ENCODE measurements around the gene SULT1A4.
"Not testable (repeated sequence)": the region's sequence is repeated elsewhere in the genome, so short reads cannot be mapped to it uniquely, and the experiment has no call there.

The SULT1A4 gene

DNA sequence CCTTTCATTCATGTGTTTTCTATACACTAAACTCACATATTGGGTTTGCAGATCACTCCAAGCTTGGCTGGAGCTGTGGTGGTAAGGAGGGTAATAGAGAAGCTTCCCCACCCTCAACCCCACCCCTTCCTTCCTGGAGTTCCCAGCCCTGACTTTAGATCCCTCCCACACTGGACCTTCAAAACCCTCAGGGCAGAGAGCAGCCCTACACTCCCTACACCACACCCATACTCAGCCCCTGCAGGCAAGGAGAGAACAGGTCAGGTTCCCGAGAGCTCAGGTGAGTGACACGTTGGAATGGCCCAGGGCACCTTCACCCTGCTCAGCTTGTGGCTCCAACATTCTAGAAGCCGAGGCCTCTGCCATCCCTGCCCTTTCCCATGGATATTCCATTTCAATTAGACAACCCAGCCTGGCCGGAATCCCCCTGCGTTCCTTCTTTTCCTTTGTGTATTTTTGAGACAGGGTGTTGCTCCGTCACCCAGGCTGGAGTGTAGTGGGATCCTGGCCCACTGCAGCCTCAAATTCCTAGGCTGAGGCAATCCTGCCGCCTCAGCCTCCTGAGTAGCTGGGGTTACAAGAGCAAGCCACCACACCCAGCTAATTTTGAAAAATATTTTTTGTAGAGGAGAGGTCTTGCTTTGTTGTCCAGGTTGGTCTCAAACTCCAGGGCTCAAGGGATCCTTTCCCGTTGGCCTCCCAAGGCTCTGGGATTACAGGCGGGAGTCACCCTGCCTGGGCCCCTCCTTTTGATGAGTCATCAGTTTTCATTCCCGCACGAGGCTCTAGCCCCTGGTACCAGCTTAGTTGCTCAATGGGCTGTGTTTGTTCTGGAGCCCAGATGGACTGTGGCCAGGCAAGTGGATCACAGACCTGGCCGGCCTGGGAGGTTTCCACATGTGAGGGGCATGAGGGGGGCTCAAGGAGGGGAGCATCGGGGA lies at the start of gene SULT1A4:
Gene SULT1A4 (plus strand): TSS at position 208 of the 941 bp plus-strand sequence. CDS start 1,473 bp downstream, outside the sequence.
- H3K4me3 ChIP-seq (ENCODE audit: low read depth, low read length): not testable (repeated sequence)

DNA sequence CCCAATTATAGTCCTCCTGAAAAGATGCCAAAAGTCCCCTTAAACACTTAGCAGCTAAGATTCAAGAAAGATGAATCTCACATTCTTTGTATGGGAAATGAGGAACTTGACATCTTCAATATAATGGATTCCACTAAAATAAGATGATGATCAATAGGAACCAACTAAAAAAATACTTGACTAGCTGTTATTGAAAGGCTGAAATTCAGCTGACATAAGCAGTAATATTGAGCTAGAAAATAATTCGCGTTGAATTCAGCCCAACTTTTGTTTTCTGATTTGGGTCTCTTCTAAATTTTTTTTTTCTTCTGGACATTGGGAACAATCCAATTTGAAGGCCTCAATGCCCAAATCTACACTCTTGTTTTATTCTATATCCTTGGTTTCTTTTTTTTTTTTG lies 36.1 kb upstream of the SULT1A4 start:
- H3K4me3 ChIP-seq (ENCODE audit: low read depth, low read length): not testable (repeated sequence)

DNA sequence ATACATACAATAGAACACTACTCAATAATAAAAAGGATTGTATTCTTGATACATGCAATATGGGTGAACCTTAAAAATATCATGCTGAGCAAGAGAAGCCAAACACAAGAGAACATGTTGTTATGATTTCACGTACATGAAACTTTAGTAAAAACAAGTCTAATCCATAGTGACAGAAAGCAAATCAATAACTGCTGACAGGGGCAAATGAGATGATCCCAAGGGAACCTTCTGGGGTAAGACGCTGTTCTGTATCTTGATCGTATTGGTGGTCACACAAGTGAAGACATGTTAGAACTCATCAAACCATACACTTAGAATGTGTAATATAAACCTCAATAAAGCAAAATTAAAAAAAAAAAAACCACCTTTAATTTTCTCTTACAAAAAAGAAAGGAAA lies 34.3 kb upstream of the SULT1A4 start:
- not testable (repeated sequence) for H3K4me3 ChIP-seq (ENCODE audit: low read depth, low read length)

DNA sequence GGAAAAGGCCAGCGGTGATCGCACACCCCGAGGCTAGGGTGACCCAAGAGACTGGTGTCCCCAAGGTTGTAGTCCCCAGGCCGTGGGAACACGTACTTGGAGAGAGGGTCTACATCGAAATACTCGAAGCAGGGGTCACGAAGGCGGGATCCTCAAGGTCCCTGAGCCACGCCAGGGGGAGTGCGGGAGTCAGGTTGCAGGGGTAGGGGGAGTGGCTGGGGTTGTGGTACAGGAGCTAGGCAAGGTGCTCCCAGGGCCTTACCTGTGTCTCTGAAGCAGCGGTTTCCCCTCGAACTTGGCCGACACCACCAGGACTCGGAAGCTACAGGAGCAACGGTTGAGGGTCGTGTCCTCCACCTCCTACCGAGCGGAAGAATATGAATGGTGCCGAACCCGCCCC lies 6.0 kb upstream of the SULT1A4 start:
- H3K4me3 ChIP-seq (ENCODE audit: low read depth, low read length): not testable (repeated sequence)

DNA sequence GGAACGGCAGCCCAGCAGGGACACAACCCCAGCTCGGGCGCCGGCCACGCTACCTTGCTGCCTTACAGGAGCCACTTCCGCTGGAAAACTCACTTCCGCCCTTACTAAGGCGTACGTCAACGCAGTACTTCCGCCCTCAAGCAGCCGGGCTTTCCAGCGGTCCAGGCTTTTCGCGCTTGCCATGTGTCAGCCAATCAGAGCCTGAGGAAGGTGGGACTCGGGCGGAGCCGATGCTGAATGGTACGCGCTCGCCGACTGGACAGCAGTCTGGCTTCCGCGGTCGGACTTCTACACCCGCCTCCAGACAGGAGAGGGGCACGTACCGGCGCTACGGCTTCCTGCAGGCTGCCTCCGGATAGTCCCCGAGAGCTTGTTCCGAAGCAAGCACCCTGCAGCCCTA lies 5.4 kb upstream of the SULT1A4 start, which contains the start of the genes BOLA2 and SLX1B:
Gene BOLA2 (minus strand): TSS at position 83 of the 400 bp plus-strand sequence. CDS start 98 bp downstream, outside the sequence.
Gene SLX1B (plus strand): TSS at position 265 of the 400 bp plus-strand sequence.
- not testable (repeated sequence) for H3K4me3 ChIP-seq (ENCODE audit: low read depth, low read length)

DNA sequence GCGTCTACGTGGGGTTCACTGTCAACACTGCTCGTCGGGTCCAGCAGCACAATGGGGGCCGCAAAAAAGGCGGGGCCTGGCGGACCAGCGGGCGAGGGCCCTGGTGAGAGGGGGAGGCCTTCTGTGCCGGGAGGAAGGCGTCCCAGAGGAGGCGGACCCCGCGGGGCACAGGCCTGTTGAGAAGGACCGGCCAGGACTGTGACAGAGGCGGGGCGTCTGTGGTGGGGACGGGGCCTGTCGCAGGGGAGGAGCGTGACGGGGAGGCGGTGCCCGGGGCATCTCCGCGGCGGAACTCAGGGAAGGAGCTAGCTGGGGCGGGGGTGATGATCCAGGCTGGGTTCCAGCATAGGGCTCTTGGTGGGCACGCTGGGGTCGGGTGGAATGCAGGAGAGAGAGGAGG lies 4.9 kb upstream of the SULT1A4 start:
- H3K4me3 ChIP-seq (ENCODE audit: low read depth, low read length): not testable (repeated sequence)

DNA sequence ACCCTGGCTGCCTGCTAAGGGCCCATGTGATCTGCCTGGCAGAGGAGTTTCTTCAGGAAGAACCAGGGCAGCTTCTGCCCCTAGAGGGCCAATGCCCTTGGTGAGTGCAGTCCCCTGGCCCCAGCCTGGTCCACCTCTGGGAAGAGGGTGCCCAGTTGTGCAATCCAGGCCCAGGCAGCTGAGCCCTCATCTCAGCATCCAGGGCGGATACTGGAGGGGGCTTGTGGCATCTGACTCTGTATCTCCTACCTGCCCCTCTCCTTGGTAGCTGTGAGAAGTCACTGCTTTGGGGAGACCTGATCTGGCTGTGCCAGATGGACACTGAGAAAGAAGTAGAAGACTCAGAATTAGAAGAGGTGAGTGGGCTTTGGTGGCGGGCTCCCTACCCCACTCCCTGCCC lies 2.1 kb upstream of the SULT1A4 start:
- H3K4me3 ChIP-seq (ENCODE audit: low read depth, low read length): not testable (repeated sequence)

DNA sequence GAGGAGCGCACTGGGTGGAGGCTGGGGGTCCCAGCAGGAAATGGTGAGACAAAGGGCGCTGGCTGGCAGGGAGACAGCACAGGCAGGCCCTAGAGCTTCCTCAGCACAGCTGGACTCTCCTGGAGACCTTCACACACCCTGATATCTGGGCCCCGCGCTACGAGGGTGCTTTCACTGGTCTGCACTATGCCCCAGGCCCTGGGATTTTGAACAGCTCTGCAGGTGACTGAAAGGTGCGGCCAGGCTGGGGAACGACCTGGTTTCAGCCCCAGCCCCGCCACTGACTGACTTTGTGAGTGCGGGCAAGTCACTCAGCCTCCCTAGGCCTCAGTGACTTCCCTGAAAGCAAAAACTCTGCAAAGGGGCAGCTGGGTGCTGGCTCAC lies 926 bp downstream of the SULT1A4 start:
- not testable (repeated sequence) for H3K4me3 ChIP-seq (ENCODE audit: low read depth, low read length)

DNA sequence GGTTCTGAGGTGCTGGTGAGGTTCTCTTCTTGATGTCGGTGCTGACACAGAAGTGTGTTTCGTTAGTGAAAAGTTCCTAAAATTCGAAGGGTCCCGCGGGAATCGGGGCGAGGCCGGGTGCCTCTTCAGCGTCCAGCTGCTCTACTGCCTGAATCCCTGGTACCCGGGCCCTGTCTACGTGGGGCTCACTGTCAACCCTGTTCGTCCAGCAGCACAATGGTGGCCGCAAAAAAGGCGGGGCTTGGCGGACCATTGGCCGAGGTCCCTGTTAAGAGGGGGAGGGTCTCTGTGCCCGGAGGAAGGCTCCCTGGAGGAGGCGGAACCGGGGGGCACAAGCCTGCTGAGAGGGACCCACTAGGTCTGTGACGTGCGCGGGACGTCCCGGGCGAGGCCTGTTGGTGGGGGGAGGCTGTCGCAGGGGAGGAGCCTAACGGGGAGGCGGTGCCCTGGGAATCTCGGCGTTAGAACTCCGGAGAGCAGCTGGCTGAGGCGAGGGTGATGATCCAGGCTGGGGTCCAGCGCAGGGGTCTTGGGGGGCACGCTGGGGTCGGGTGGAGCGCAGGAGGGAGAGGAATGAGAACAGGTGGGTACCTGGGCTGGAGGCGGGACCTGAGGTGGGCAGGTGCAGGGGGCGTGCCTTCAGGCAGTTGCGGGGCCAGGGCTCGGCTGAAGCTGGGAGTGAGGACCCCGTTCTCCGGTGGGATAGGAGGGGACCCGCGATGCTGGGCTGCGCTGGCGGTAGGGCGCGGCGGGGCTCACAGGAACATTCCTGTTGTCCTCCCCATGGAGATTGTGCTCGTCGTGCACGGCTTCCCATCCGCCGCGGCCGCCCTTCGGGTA lies 6.5 kb downstream of the SULT1A4 start:
- H3K4me3 ChIP-seq (ENCODE audit: low read depth, low read length): not testable (repeated sequence)

DNA sequence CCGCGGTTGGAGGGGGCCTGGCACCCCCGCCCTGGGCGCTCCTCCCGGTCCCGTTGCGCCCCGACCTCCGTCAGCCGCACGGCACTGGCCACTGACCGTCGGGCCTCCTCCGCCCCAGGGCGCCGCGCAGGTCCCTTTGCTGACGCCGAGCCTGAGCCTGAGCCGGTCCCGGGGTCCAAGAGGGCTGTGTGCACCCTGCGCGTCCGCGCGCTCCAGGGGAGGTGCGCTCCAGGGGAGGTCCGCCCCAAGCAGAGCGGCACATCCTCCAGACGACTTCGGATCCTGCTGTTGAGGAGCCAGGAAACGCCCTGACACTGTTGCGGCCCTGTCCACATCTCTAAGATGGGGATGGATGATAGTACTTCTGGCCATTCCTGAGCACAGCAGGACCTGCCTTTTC lies 7.2 kb downstream of the SULT1A4 start:
- not testable (repeated sequence) for H3K4me3 ChIP-seq (ENCODE audit: low read depth, low read length)

DNA sequence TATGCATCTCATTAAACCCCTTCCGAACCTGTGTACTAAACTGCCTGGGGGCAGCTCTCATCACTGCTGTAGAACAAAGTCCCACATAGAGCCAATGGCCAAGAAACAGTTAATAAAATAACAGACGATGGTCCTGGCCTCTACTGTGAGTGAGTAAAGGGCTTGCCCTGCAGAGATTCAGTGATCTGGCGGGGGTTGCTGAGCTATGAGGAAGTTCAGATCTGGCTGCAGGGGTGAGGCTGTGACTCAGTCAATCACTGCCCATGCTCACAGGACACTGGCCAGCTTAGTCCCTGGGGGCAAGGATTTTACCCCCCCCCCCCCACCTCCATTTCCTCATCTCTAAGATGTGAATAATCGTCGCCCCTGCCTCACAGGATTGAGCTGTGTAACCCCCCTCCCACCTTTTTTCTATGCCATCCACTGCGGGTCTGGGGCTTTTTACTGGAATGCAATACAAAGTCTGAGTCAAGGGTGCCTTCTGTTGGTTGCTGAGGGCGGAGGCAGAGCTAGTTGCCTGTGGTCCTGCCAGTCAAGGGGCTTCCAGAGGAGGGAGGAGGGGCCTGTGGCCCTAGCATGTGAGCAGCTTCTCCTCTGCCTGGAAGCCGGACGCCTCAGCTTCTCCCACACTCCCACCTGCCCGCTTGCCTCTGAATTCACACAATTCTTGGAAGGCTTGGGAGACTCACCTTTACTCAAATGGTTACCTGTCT lies 8.1 kb downstream of the SULT1A4 start:
- not testable (repeated sequence) for H3K4me3 ChIP-seq (ENCODE audit: low read depth, low read length)

DNA sequence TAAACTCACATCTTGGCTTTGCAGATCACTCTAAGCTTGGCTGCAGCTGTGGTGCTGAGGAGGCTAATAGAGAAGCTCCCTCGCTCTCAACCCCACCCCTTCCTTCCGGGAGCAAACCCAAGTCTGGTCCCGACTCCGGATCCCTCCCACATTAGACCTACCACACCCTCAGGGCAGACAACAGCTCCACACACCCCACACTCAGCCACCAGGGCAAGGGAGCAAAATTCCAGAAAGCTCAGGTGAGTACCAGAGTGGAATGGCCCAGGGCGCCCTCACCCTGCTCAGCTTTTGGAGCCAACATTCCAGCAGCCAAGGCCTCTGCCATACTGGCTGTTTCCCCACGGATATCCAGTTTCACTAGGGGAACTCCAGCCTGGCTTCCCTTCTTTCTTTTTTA lies 9.9 kb downstream of the SULT1A4 start:
- not testable (repeated sequence) for H3K4me3 ChIP-seq (ENCODE audit: low read depth, low read length)

DNA sequence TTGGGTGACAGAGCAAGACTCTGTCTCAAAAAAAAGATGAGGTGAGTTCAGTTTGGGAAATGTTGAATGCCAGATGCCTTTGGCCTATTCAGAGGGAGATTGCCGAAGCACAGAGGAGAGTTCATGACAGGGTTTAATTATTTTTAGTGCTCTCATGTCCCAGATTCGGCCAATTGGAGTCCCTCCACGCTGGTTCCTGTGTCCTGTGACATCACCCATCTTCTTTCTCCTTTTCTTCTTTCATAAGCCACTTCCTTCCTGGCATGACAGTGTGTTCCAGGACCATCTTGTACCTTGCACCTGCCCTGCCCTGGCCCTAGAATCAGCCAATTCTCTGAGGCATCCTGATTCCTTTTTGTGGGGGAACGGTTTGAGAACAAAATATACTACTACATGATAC lies 12.4 kb downstream of the SULT1A4 start:
- not testable (repeated sequence) for H3K4me3 ChIP-seq (ENCODE audit: low read depth, low read length)

DNA sequence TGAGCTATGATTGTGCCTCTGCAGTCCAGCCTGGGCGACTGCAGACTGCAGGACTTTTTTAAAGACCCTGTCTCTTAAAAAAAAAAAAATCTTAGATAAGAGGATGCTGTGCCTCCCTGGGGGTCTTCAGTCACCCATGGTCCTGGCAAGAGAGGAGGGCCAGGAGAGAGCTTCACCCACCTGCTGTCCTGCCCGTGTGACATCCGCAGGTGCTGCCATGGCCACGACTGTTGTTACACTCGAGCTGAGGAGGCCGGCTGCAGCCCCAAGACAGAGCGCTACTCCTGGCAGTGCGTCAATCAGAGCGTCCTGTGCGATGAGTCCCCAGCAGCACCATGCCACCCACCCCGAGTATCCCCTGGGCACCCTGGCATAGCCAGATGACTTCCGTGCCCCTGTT lies 22.6 kb downstream of the SULT1A4 start:
- H3K4me3 ChIP-seq (ENCODE audit: low read depth, low read length): not testable (repeated sequence)

DNA sequence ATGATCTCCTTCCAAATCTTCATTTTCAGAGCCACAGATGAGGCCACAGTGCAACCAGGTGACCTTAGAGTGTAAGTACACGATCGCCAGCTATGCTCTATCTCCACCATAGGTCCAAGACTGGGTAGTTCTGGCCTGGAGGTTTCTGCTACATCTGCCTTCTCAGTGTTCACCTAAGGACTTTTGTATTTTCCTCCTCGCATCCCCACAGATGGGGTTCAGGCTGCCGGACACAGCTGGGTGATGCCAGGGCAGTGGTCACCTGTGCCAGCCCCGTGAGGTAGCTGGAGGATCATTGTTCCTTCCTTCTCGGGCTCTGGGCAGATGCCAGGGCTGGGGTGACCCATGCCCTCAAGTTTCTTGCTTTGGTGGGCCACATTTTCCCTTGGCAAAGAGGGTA lies 46.6 kb downstream of the SULT1A4 start, which contains the start of gene NPIPB12:
Gene NPIPB12 (minus strand): TSS at position 101 of the 400 bp plus-strand sequence.
- not testable (repeated sequence) for H3K4me3 ChIP-seq (ENCODE audit: low read depth, low read length)
